Measurements from ENCODE around the gene ZBTB3.
"Not testable (repeated sequence)": the region's sequence is repeated elsewhere in the genome, so short reads cannot be mapped to it uniquely, and the experiment has no call there.

Gene ZBTB3

DNA sequence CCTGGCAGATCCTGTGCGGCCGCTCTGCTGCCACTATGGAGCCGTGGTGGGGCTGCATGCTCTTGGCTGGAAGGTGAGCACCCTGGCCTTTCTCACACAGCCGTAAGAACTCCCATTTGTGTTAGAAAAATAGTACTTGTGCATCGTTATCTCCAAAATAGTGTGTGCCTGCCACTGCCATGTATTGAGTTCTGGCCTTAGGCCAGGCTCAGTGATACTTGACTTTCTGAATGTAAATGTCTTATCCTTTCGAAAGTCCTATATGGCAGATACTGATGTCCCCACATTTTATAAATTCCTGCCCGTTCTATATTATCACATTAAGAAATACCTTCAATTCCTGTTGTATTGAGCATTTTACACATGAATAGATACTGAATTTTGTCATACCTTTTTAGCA lies 28.8 kb upstream of the ZBTB3 start:
- Mint-ChIP-seq H3K27ac (ENCODE audit: low read depth) (no peak overlapping the region), H3K4me1 (peaks cover 14% of the 10 kb centered on the region), H3K27me3 (no peaks in the 10 kb centered on the region)

DNA sequence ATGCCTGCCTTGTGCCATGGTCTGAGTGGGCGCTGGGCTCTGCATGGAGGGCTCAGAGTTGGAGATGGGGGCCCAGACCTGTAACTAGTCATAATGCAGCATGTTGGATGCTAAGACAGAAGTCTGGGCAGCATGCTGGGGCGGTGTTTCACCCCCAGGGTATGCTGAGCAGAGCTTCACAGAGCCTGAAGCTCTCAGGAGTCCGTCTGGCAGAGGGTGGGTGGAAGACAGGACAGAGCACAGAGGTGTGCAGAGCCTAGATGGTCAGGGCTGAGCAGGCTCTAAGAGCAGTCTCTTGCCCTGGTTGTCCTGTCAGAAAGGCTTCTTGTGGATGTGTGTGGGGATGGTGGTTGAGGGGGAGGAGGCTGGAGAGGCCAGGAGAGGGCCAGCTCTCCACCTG lies 24.5 kb upstream of the ZBTB3 start:
- Mint-ChIP-seq H3K4me1 (peaks cover 5% of the 10 kb centered on the region), H3K4me3 (no peak overlapping the region), H3K27ac (ENCODE audit: low read depth) (no peak overlapping the region), H3K9me3 (no peaks in the 10 kb centered on the region), H3K27me3 (no peaks in the 10 kb centered on the region), H3K36me3 (ENCODE audit: insufficient read depth) (peaks cover 19% of the 10 kb centered on the region)
- ATAC-seq (replicated peaks; ENCODE audit: extremely low read depth, poor library complexity, severe bottlenecking), result no peak
- no peak for DNase-seq (ENCODE audit: low spot score in 2 of 2)

More for the DNA sequence above, 28.8 kb upstream of the ZBTB3 start:
- H3K36me3 Mint-ChIP-seq (ENCODE audit: insufficient read depth), result peaks cover 32% of the 10 kb centered on the region
- no peak overlapping the region for H3K4me3 Mint-ChIP-seq
- ATAC-seq (replicated peaks; ENCODE audit: extremely low read depth, poor library complexity, severe bottlenecking) (no peak), DNase-seq (ENCODE audit: low spot score in 2 of 2) (no peak)
- H3K9me3 Mint-ChIP-seq, result no peaks in the 10 kb centered on the region

DNA sequence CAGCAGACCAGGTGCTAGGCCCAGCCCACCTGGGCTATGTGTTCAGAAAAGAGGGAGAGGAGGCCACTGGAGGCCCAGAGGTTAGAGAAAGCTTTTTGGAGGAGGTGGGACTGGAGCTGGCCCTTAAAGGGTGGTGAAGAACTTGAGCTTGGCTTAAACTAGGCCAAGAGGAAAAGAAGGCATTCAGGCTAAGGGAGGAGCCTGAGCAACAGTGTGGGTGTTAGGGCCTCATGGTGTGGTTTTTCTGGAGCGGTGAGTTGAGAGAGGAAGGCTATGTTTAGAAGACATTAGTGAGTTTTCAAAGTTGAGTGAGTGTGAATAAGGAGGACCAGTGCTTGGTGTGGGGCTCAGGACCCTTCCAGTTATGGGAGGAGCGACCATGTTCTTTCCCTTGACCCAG lies 23.4 kb upstream of the ZBTB3 start:
- no peak for ATAC-seq (replicated peaks; ENCODE audit: extremely low read depth, poor library complexity, severe bottlenecking)
- no peak for DNase-seq (ENCODE audit: low spot score in 2 of 2)
- peaks cover 13% of the 10 kb centered on the region for H3K36me3 Mint-ChIP-seq (ENCODE audit: insufficient read depth)
- H3K4me1 Mint-ChIP-seq, result peaks cover under 1% of the 10 kb centered on the region
- H3K27me3 Mint-ChIP-seq, result no peaks in the 10 kb centered on the region
- no peaks in the 10 kb centered on the region for H3K9me3 Mint-ChIP-seq
- H3K4me3 Mint-ChIP-seq, result no peak overlapping the region
- H3K27ac Mint-ChIP-seq (ENCODE audit: low read depth), result no peak overlapping the region

DNA sequence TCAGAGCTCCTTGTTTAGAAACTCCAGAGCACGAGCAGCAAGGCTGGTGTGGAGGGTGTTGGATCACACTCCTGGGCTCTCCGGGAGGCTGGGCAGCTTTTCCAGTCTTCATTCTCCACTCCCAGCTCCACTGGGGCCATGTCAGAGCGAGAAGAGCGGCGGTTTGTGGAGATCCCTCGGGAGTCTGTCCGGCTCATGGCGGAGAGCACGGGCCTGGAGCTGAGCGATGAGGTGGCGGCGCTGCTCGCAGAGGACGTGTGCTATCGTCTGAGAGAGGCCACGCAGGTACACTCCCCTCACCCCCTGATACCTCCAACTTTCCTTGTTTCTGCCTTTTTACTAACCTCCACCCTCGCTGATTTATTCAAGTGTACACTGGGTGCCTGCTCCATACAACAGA lies 21.7 kb upstream of the ZBTB3 start:
- Mint-ChIP-seq H3K4me3 (no peak overlapping the region), H3K9me3 (no peaks in the 10 kb centered on the region), H3K4me1 (peaks cover 14% of the 10 kb centered on the region), H3K27me3 (no peaks in the 10 kb centered on the region), H3K27ac (ENCODE audit: low read depth) (no peak overlapping the region), H3K36me3 (ENCODE audit: insufficient read depth) (peaks cover 16% of the 10 kb centered on the region)
- no peak for ATAC-seq (replicated peaks; ENCODE audit: extremely low read depth, poor library complexity, severe bottlenecking)
- no peak for DNase-seq (ENCODE audit: low spot score in 2 of 2)

DNA sequence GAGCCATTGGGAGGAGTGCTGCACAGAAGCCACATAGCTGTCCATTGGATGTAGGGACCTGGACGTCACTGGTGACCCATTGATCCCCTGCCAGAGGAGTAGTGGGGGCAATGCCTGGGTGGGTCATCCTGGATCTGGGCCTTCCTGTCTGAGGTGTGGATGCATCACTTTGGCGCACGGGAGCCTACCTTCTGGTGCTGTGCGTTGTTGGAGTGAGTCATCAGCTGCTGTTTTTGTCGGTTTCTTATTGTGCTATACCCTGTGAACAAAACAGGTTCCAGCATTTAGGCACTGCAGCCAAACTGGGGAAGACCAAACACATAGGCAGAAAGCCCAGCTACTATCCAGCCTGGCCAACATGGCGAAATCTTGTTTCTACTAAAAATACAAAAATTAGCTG lies 20.4 kb upstream of the ZBTB3 start:
- no peak overlapping the region for H3K27ac Mint-ChIP-seq (ENCODE audit: low read depth)
- DNase-seq (ENCODE audit: low spot score in 2 of 2) (no peak), ATAC-seq (replicated peaks; ENCODE audit: extremely low read depth, poor library complexity, severe bottlenecking) (no peak)
- H3K36me3 Mint-ChIP-seq (ENCODE audit: insufficient read depth), result peaks cover 16% of the 10 kb centered on the region
- no peak overlapping the region for H3K4me3 Mint-ChIP-seq
- no peaks in the 10 kb centered on the region for H3K9me3 Mint-ChIP-seq
- H3K4me1 Mint-ChIP-seq, result peaks cover 22% of the 10 kb centered on the region
- H3K27me3 Mint-ChIP-seq, result no peaks in the 10 kb centered on the region

DNA sequence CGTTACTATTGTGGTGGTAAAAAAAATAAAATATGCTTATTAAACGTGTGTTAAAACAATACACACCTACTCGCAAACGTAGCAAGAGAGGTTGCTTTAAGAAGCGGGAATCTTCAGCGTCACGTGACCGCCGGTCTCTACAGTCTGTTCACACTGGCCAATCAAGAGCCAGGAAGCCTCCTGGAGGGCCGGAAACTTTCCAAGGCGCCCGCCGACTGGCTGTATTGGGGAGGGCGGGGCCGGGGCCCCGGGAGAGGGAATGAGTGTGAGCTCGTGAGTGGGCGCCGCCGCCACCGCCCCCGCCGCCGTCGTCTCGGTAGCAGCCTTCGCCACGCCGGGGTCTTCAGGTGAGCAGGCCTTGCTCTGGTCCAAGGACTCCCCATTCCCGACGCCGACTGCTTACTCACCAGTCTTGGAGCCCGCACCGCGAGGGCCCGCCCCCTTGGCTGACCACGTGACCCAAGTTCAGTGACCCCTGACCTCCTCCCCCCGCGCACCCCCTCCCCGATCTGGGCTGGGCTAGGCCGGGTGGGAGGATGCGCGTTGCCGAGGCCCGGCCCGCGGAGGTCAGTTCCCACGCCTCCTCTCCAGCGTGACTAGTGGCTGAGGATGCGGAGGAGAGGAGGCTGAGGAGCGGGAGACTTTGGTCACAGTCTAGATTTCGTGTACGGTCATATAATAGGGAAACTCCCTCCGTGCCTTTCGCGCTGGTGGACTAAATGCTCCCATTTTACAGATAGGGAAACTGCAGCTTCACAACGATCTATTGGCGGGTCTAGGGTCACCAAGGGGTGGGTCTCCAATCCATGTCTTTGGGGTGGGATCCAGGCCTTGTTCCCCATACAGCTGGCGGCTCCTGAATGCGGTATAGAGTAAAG lies 17.4 kb upstream of the ZBTB3 start, which contains the start of gene TAF6L:
Gene TAF6L (plus strand): TSS at position 253 of the 878 bp plus-strand sequence. CDS start 4,388 bp downstream, outside the sequence.
- no peaks in the 10 kb centered on the region for H3K27me3 Mint-ChIP-seq
- no peaks in the 10 kb centered on the region for H3K9me3 Mint-ChIP-seq
- peak; percentile 74 to 76 for DNase-seq (ENCODE audit: low spot score in 2 of 2)
- H3K36me3 Mint-ChIP-seq (ENCODE audit: insufficient read depth), result peaks cover 9% of the 10 kb centered on the region
- peak within 1 kb of the TSS; percentile 96 for H3K27ac Mint-ChIP-seq (ENCODE audit: low read depth)
- H3K4me3 Mint-ChIP-seq, result peak within 1 kb of the TSS; percentile 94
- ATAC-seq (replicated peaks; ENCODE audit: extremely low read depth, poor library complexity, severe bottlenecking), result peak; percentile 83
- H3K4me1 Mint-ChIP-seq, result peaks cover 22% of the 10 kb centered on the region

DNA sequence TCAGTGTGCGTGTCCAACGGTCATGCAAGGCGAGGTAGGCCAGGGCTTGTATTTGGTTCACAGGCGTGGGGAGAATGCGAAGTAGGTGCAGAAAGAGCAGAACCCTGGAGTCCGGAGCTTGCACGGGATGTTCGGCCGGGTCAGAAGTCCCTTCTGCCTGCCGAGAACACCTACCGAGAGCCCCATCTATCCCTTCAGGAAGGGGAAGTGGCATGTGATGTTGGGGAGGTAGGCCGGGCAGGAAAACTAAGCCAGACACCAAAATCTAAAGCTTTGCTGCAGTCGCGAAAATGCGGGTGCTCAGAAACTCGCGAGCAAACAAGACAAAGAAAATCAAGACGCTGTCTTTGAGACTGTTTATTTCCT lies 16.8 kb upstream of the ZBTB3 start:
- Mint-ChIP-seq H3K27ac (ENCODE audit: low read depth) (peak overlapping the region; percentile 96), H3K4me1 (peaks cover 22% of the 10 kb centered on the region), H3K27me3 (no peaks in the 10 kb centered on the region), H3K36me3 (ENCODE audit: insufficient read depth) (peaks cover 13% of the 10 kb centered on the region), H3K4me3 (peak overlapping the region; percentile 94), H3K9me3 (no peaks in the 10 kb centered on the region)
- DNase-seq (ENCODE audit: low spot score in 2 of 2), result no peak
- ATAC-seq (replicated peaks; ENCODE audit: extremely low read depth, poor library complexity, severe bottlenecking), result no peak

DNA sequence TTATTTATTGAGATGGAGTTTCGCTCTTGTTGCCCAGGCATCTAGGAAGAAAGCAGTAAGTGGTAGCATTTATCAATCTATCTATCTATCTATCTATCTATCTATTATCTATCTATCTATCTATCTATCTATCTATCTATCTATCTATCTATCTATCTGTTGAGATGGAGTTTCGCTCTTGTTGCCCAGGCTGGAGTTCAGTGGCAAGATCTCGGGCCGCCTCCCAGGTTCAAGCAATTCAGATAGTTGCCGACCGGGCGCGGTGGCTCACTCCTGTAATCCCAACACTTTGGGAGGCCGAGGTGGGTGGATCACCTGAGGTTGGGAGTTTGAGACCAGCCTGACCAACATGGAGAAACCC lies 6.9 kb upstream of the ZBTB3 start:
- DNase-seq (ENCODE audit: low spot score in 2 of 2); H3K27me3 Mint-ChIP-seq; H3K9me3 Mint-ChIP-seq; ATAC-seq (replicated peaks; ENCODE audit: extremely low read depth, poor library complexity, severe bottlenecking): not testable (repeated sequence)
- peak overlapping the region; percentile 89 for H3K27ac Mint-ChIP-seq (ENCODE audit: low read depth)
- peaks cover 21% of the 10 kb centered on the region for H3K4me1 Mint-ChIP-seq
- peak overlapping the region; percentile 93 for H3K4me3 Mint-ChIP-seq
- H3K36me3 Mint-ChIP-seq (ENCODE audit: insufficient read depth), result peaks cover 20% of the 10 kb centered on the region

DNA sequence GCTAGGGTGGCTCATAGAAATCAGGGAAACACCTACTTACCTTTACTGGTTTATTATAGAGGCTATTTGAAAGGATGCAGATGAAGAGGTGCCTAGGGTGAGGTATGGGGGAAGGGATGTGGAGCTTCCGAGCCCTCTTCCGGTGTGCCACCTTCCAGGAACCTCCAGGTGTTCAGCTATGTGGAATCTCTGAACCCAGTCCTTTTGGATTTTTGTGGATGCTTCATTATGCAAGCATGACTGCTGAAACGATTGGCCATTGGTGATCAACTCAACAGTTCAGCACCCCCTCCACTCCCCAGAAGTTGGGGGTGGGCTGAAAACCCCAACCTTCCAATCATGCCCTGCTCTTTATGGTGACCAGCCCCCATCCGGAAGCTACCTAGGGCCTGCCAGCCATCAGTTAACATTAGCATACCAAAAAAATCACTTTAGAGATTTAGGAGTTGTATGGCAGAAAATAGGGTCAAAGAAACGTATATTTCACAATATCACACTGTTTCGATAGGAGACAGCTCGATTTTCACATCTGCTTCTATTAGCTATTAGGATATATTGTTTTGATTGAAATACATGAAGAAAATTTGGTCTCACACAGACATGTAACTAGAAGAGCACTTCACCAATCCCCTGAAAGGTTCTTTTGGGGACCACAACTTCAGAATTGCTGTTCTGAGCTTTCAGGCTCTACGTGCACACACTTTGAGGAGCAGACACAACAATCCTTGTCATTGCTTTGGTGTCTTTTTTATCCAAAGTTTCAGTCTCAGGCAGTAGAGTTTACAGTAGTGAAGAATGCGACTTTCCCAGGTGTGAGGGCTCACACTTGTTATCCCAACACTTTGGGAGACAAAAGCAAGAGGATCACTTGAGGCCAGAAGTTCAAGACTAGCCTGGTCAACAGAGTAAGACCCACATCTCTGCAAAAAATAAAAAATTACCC lies 4.2 kb upstream of the ZBTB3 start:
- peak overlapping the region; percentile 74 for H3K27ac Mint-ChIP-seq (ENCODE audit: low read depth)
- peaks cover 18% of the 10 kb centered on the region for H3K36me3 Mint-ChIP-seq (ENCODE audit: insufficient read depth)
- no peak for DNase-seq (ENCODE audit: low spot score in 2 of 2)

DNA sequence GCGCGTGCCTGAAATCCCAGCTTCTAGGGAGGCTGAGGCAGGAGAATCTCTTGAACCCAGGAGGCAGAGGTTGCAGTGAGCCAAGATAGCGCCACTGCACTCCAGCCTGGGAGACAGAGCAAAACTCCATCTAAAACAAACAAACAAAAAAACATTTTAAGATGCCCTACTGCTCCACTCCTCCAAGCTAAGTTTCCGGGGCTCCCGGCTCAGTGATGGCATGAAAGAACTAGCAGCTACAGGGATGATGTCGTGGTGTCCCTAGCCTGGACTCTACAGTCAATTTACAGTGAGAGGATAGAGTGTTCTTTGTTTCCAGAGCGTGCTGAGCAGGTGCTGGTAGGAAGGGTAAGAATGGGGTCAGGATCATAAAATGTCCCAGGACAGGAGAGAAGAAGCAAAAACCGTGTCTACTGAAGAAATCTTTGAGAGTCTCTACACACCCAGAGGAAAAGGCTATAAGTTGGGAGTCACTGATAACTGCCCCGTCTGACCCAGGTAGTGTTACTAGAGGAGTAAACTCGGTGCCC lies 1.2 kb upstream of the ZBTB3 start:
- Mint-ChIP-seq H3K36me3 (ENCODE audit: insufficient read depth) (peaks cover 8% of the 10 kb centered on the region), H3K4me1 (peaks cover 12% of the 10 kb centered on the region), H3K4me3 (peak overlapping the region; percentile 88), H3K27ac (ENCODE audit: low read depth) (no peak overlapping the region), H3K9me3 (no peaks in the 10 kb centered on the region), H3K27me3 (no peaks in the 10 kb centered on the region)
- DNase-seq (ENCODE audit: low spot score in 2 of 2) (no peak), ATAC-seq (replicated peaks; ENCODE audit: extremely low read depth, poor library complexity, severe bottlenecking) (no peak)

More for the DNA sequence above, 4.2 kb upstream of the ZBTB3 start:
- ATAC-seq (replicated peaks; ENCODE audit: extremely low read depth, poor library complexity, severe bottlenecking), result no peak
- H3K9me3 Mint-ChIP-seq, result no peaks in the 10 kb centered on the region
- peaks cover 27% of the 10 kb centered on the region for H3K4me1 Mint-ChIP-seq
- H3K27me3 Mint-ChIP-seq, result no peaks in the 10 kb centered on the region
- H3K4me3 Mint-ChIP-seq, result no peak overlapping the region

DNA sequence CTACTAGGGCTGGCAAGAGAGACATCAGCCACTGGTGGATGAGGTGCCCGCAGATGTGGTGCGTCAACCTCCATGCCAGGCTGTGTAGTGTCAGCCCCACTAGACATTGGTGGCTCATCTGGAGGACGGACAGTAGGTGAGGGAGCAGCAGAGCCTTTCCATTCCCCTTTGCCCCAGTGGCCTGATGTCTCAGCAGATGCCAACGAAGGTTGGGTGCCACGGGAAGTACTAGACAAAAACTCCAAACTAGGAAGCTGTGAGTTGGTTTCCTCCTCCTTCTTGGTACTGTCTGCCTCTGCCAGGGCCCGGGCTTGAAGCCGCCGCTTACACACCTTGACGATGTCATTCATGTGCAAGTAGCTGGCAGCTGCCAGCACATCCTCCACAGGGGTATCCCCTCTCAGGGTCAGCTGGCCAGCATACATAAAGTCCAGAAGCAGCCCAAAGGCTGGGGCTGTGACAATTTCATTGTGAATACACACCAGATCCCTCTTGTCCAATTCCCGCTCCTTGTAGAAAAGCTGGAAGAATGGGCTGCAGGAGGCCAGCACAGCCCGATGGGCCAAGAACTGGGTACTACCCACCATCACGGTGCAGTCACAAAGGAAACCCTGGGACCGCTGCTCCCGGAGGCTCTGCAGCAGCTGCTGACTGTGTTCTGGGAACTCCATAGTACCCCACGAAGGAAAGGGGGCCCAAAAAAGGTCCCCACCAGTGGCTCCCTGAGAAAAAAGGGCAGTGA lies 795 bp downstream of the ZBTB3 start:
- H3K4me3 Mint-ChIP-seq, result peak overlapping the region; percentile 88
- no peaks in the 10 kb centered on the region for H3K9me3 Mint-ChIP-seq
- H3K4me1 Mint-ChIP-seq, result peaks cover 18% of the 10 kb centered on the region
- peak overlapping the region; percentile 88 for H3K27ac Mint-ChIP-seq (ENCODE audit: low read depth)
- ATAC-seq (replicated peaks; ENCODE audit: extremely low read depth, poor library complexity, severe bottlenecking) (no peak), DNase-seq (ENCODE audit: low spot score in 2 of 2) (no peak)
- H3K27me3 Mint-ChIP-seq, result no peaks in the 10 kb centered on the region
- H3K36me3 Mint-ChIP-seq (ENCODE audit: insufficient read depth), result peaks cover 12% of the 10 kb centered on the region

DNA sequence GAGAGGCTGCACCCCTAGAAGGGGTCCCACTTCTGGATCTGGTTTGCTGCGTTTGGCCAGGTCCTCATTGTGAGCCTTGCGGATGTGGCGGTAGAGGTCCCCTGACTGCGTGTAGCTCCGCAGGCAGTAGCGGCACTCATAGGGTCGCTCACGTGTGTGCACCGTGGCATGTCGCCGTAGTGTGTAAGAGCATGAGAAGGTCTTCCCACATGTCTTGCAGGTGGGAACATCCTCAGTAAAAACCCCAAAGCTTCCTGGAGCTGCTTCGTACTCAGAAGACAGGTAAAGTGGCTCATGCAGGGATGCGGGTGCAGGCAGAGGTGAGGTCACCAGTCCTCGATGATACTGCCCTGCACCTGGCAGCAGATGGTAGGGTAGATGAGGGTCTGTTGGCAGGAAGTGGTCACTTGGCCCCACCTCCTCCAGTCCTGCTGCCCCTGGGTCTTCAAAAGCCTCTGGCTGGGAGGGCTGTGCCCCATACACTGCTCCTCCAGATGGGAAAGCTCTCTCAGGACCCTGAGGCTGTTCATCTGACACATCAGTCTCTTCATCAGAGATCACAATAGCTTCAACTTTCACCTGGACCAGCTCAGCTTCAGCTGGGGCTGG lies 1.7 kb downstream of the ZBTB3 start:
- Mint-ChIP-seq H3K4me3 (peak overlapping the region; percentile 41), H3K9me3 (no peaks in the 10 kb centered on the region), H3K36me3 (ENCODE audit: insufficient read depth) (peaks cover 12% of the 10 kb centered on the region), H3K4me1 (peaks cover 18% of the 10 kb centered on the region), H3K27ac (ENCODE audit: low read depth) (no peak overlapping the region), H3K27me3 (no peaks in the 10 kb centered on the region)
- no peak for DNase-seq (ENCODE audit: low spot score in 2 of 2)
- ATAC-seq (replicated peaks; ENCODE audit: extremely low read depth, poor library complexity, severe bottlenecking), result no peak

Data from central memory CD8-positive, alpha-beta T cell (primary cell).